Liver (tissue), 3 donors: Measurements from ENCODE around the gene TTC9C.

Source experiments
- CTCF ChIP-seq: fragments of 150-350 bp; IDR thresholded peaks from 2 replicates; pipeline ENCODE4 v1.5.1; 2017; ENCODE audit warnings: improper control_type of control experiment, low read depth, low read length; ENCODE audit not compliant: missing input control
- EGR1 ChIP-seq, 2 donors: IDR thresholded peaks; 2 replicates each; pipeline ENCODE4 v1.6.1; 2016 to 2018; ENCODE audit warnings: antibody characterized with exemption in 2 of 2, low read depth in 2 of 2
- FOXA1 ChIP-seq: IDR thresholded peaks from 2 replicates; pipeline ENCODE4 v1.6.1; 2016; ENCODE audit warnings: antibody characterized with exemption
- GABPA ChIP-seq, 2 donors: IDR thresholded peaks in 1 of 2; conservative IDR thresholded peaks in 1 of 2; 2 replicates each; pipeline ENCODE4 v1.6.1; 2016; ENCODE audit warnings: antibody characterized with exemption in 2 of 2, mild to moderate bottlenecking in 1 of 2, moderate library complexity in 1 of 2
- HNF4G ChIP-seq: IDR thresholded peaks from 2 replicates; pipeline ENCODE4 v1.6.1; 2016; ENCODE audit warnings: antibody characterized with exemption
- JUND ChIP-seq, 2 donors: IDR thresholded peaks; 2 replicates each; pipeline ENCODE4 v1.6.1; 2016; ENCODE audit warnings: antibody characterized with exemption in 2 of 2
- REST ChIP-seq: IDR thresholded peaks from 2 replicates; pipeline ENCODE4 v1.6.1; 2016; ENCODE audit warnings: antibody characterized with exemption, mild to moderate bottlenecking
- RXRA ChIP-seq, 2 donors: IDR thresholded peaks; 2 replicates each; pipeline ENCODE4 v1.6.1; 2017 to 2018; ENCODE audit warnings: antibody characterized with exemption in 2 of 2, mild to moderate bottlenecking in 1 of 2
- TAF1 ChIP-seq: conservative IDR thresholded peaks from 2 replicates; pipeline ENCODE4 v1.6.1; 2016; ENCODE audit warnings: antibody characterized with exemption, mild to moderate bottlenecking
- YY1 ChIP-seq: IDR thresholded peaks from 2 replicates; pipeline ENCODE4 v1.6.1; 2016; ENCODE audit warnings: antibody characterized with exemption, mild to moderate bottlenecking
- TF ChIP-seq, protein P1 (sequence below): IDR thresholded peaks from 2 replicates; pipeline ENCODE4 v1.6.1; 2016; ENCODE audit warnings: antibody characterized with exemption
- donor health status: healthy.
- donor health status: healthy.

GRCh38 chr11:62725646-62726045 lies 2.6 kb upstream of the TTC9C start:
- no peak for TF ChIP-seq FOXA1
- TF ChIP-seq CTCF, result no peak
- TF ChIP-seq TAF1, result peak; percentile 67
- no peak for TF ChIP-seq EGR1 (IDR thresholded peaks at IDR 0.05; ENCODE audit: low read depth in 2 of 2)
- no peak for TF ChIP-seq RXRA (IDR thresholded peaks at IDR 0.05)
- TF ChIP-seq, protein P1, sequence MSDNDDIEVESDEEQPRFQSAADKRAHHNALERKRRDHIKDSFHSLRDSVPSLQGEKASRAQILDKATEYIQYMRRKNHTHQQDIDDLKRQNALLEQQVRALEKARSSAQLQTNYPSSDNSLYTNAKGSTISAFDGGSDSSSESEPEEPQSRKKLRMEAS, result no peak
- TF ChIP-seq REST, result no peak
- TF ChIP-seq YY1, result no peak
- no peak for TF ChIP-seq JUND (IDR thresholded peaks at IDR 0.05)
- TF ChIP-seq GABPA (IDR thresholded peaks at IDR 0.05 in 1 of 2, conservative IDR thresholded peaks at IDR 0.05 in 1 of 2), result no peak
- TF ChIP-seq HNF4G, result no peak
